ENCODE data around the gene RALGPS2. TPM values are rescaled to one million over a fixed set of nuclear protein-coding genes. Genes with fewer than 3 reads are reported as not detected.

Gene RALGPS2
- total RNA-seq, 1 donor from 2014 or later: 15.0 TPM

GRCh38 chr1:178796013-178796412, 71.0 kb downstream of the RALGPS2 start:
- no peaks in the 10 kb centered on the region for H3K27me3 ChIP-seq (ENCODE audit: control insufficient read depth, insufficient read depth, low read length)
- no peak overlapping the region for H3K4me3 ChIP-seq (ENCODE audit: low read depth, low read length)
- FAIRE-seq (no peak), DNase-seq (ENCODE audit: low read depth) (no peak)
- no peak for TF ChIP-seq CTCF (IDR thresholded peaks at IDR 0.05; ENCODE audit: insufficient read depth, low read length, severe bottlenecking)
- no peaks in the 10 kb centered on the region for H3K36me3 ChIP-seq (ENCODE audit: control insufficient read depth, insufficient read depth, low read length)

- TF ChIP-seq CTCF (IDR thresholded peaks at IDR 0.05; ENCODE audit: insufficient read depth, low read length, severe bottlenecking): no peak
- H3K36me3 ChIP-seq (ENCODE audit: control insufficient read depth, insufficient read depth, low read length): no peaks in the 10 kb centered on the region
- no peak for DNase-seq (ENCODE audit: low read depth)
- no peak overlapping the region for H3K4me3 ChIP-seq (ENCODE audit: low read depth, low read length)
- FAIRE-seq: no peak
- H3K27me3 ChIP-seq (ENCODE audit: control insufficient read depth, insufficient read depth, low read length): no peaks in the 10 kb centered on the region
Observed at GRCh38 chr1:178797590-178797989, 72.5 kb downstream of the RALGPS2 start.

GRCh38 chr1:178798232-178798861, 73.3 kb downstream of the RALGPS2 start:
- TF ChIP-seq CTCF (IDR thresholded peaks at IDR 0.05; ENCODE audit: insufficient read depth, low read length, severe bottlenecking): no peak
- FAIRE-seq (no peak), DNase-seq (ENCODE audit: low read depth) (no peak)
- no peaks in the 10 kb centered on the region for H3K36me3 ChIP-seq (ENCODE audit: control insufficient read depth, insufficient read depth, low read length)
- H3K4me3 ChIP-seq (ENCODE audit: low read depth, low read length): no peak overlapping the region
- no peaks in the 10 kb centered on the region for H3K27me3 ChIP-seq (ENCODE audit: control insufficient read depth, insufficient read depth, low read length)

- TF ChIP-seq CTCF (IDR thresholded peaks at IDR 0.05; ENCODE audit: insufficient read depth, low read length, severe bottlenecking): no peak
- Histone ChIP-seq H3K36me3 (ENCODE audit: control insufficient read depth, insufficient read depth, low read length) (no peaks in the 10 kb centered on the region), H3K4me3 (ENCODE audit: low read depth, low read length) (no peak overlapping the region), H3K27me3 (ENCODE audit: control insufficient read depth, insufficient read depth, low read length) (no peaks in the 10 kb centered on the region)
- DNase-seq (ENCODE audit: low read depth): no peak
- FAIRE-seq: no peak
Observed at GRCh38 chr1:178802873-178803272, 77.8 kb downstream of the RALGPS2 start.

GRCh38 chr1:178806665-178807300, 81.7 kb downstream of the RALGPS2 start:
- TF ChIP-seq CTCF (IDR thresholded peaks at IDR 0.05; ENCODE audit: insufficient read depth, low read length, severe bottlenecking): no peak
- FAIRE-seq (no peak), DNase-seq (ENCODE audit: low read depth) (no peak)
- no peak overlapping the region for H3K4me3 ChIP-seq (ENCODE audit: low read depth, low read length)
- H3K27me3 ChIP-seq (ENCODE audit: control insufficient read depth, insufficient read depth, low read length): no peaks in the 10 kb centered on the region
- H3K36me3 ChIP-seq (ENCODE audit: control insufficient read depth, insufficient read depth, low read length): no peaks in the 10 kb centered on the region

GRCh38 chr1:178808529-178808928, 83.5 kb downstream of the RALGPS2 start:
- Histone ChIP-seq H3K27me3 (ENCODE audit: control insufficient read depth, insufficient read depth, low read length) (no peaks in the 10 kb centered on the region), H3K4me3 (ENCODE audit: low read depth, low read length) (no peak overlapping the region), H3K36me3 (ENCODE audit: control insufficient read depth, insufficient read depth, low read length) (no peaks in the 10 kb centered on the region)
- TF ChIP-seq CTCF (IDR thresholded peaks at IDR 0.05; ENCODE audit: insufficient read depth, low read length, severe bottlenecking): no peak
- FAIRE-seq (no peak), DNase-seq (ENCODE audit: low read depth) (no peak)

Data from bronchial epithelial cell (primary cell).